ENCODE data around the gene ABI1. TPM values are rescaled to one million over a fixed set of nuclear protein-coding genes. Genes with fewer than 3 reads are reported as not detected.
"Not testable (repeated sequence)": the region's sequence is repeated elsewhere in the genome, so short reads cannot be mapped to it uniquely, and the experiment has no call there.

The ABI1 gene
- total RNA-seq: 10 to 100 TPM; 51.5 to 74.9 TPM

DNA sequence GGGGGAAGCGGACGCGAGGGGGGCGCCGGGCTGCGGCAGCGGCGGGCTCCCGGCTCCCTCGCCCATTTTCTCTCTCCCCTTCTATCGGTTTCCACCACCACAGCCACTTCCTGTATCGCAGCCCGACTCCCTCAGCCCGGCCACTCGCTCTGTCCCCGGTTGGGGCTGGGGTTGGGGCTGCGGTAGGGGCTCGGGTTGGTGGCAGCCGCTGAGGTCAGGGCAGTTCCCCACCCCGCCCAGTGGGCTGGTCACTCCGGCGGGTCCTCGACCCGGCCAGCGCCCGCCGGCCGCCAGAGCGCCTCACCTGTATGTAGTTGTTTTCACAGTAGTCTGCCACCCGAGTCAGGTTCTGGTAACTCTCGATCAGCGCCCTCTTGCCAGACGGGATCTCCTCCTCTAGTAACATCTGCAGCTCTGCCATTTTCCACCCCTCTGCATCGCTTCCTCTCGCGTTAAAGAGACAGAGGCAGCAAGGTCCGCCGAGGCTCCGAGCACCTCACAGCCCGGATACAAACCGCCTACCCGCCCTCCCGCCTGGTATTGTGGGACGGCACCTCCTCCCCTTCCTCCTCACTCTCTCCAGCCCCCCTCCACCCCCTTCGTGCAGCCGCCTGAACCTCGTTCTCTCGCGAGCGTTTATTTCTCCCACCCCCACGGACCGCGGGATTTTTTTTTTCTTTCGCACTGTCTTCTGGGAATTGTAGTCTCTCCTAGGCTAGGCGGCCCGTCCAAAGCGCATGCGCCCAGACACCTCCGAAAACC, at the start of gene ABI1:
ABI1 (minus strand) TSS at position 516 of the 762 bp plus-strand sequence; CDS start at position 421, 95 bp downstream.
- peak within 1 kb of the TSS; percentile 97 for H3K4me3 Mint-ChIP-seq
- peak within 1 kb of the TSS; percentile 98 for H3K27ac Mint-ChIP-seq
- ATAC-seq (replicated peaks): peak; percentile 89
- no peaks in the 10 kb centered on the region for H3K9me3 Mint-ChIP-seq
- H3K27me3 Mint-ChIP-seq: no peaks in the 10 kb centered on the region
- peaks cover 16% of the 10 kb centered on the region for H3K4me1 Mint-ChIP-seq
- H3K36me3 Mint-ChIP-seq (ENCODE audit: low read depth): peaks cover 32% of the 10 kb centered on the region

DNA sequence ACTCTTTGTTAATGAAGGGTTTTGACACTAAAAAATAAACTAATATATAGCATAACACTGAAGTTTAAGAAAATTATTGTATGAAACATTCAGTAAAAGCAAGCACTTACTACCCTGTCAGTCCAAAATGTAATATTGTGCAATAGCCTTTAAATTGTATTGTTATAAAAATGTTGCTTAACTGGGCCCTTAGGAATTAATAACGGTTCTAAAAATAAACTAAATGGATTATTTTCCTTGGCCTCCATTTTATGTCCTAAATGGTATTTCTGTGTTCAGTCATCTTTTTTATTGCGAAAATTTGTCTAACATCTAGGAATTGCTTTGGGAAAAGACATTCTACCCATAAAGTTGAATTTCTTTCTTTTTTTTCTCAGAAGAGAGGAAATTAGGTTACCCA, 49.0 kb upstream of the ABI1 start:
- Mint-ChIP-seq H3K27me3 (no peaks in the 10 kb centered on the region), H3K9me3 (no peaks in the 10 kb centered on the region), H3K27ac (no peak overlapping the region), H3K4me3 (no peak overlapping the region), H3K36me3 (ENCODE audit: low read depth) (no peaks in the 10 kb centered on the region), H3K4me1 (no peaks in the 10 kb centered on the region)
- no peak for ATAC-seq (replicated peaks)

DNA sequence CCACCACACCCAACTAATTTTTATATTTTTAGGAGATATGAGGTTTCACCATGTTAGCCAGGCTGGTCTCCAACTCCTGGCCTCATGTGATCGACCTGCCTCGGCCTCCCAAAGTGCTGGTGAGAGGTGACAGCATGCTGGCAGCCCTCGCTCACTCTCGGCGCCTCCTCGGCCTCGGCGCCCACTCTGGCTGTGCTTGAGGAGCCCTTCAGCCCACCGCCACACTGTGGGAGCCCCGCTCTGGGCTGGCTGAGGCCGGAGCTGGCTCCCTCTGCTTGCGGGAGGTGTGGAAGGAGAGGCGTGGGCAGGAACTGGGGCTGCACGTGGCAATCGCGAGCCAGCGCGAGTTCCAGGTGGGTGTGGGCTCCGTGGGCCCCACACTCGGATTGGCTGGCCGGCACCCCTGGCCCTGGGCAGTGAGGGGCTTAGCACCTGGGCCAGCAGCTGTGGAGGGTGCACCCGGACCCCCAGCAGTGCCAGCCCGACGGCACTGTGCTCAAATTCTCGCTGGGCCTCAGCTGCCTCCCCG, 44.6 kb upstream of the ABI1 start:
- H3K9me3 Mint-ChIP-seq; H3K27me3 Mint-ChIP-seq; H3K27ac Mint-ChIP-seq; ATAC-seq (replicated peaks); H3K4me3 Mint-ChIP-seq; H3K36me3 Mint-ChIP-seq (ENCODE audit: low read depth); H3K4me1 Mint-ChIP-seq: not testable (repeated sequence)

DNA sequence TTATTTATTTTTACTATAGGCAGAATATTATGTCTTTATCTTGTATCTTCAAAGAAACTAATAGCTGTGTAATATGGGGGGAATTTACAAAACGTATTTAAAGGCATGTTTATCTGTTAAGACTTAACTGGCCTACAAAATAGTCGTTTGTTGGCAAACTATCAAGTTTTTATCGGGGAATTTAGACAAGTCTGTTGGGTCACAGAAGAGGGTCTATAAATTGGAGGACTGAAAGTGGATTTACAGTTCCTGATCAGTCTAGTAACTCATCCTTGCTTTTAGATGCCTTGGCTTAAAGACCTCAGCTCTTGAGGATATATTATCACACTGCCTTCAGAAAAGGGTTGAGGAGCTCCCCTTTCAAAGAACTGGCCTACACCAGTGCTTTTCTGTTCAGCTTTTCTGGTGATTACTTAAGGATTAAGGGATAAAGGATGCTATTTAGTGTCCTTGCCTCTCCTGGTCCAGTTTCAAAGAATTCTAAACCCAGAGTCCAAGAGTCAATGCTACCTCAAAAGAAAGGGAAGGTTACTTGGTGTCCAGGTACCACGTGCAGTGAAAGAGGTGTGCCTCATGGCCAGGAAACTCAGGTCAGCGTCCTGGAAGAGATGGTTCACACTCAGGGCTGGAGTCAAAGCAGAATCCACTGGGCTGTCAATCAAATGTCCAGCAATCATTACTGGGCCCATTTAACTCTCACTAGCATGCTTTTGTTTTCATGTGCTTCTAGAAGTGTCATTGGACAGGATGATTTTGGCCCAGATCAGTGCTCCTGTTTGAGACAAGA, 42.9 kb upstream of the ABI1 start:
- Mint-ChIP-seq H3K4me3 (no peak overlapping the region), H3K9me3 (no peaks in the 10 kb centered on the region), H3K27ac (no peak overlapping the region), H3K4me1 (no peaks in the 10 kb centered on the region), H3K27me3 (peaks cover 3% of the 10 kb centered on the region), H3K36me3 (ENCODE audit: low read depth) (no peaks in the 10 kb centered on the region)
- ATAC-seq (replicated peaks): no peak

DNA sequence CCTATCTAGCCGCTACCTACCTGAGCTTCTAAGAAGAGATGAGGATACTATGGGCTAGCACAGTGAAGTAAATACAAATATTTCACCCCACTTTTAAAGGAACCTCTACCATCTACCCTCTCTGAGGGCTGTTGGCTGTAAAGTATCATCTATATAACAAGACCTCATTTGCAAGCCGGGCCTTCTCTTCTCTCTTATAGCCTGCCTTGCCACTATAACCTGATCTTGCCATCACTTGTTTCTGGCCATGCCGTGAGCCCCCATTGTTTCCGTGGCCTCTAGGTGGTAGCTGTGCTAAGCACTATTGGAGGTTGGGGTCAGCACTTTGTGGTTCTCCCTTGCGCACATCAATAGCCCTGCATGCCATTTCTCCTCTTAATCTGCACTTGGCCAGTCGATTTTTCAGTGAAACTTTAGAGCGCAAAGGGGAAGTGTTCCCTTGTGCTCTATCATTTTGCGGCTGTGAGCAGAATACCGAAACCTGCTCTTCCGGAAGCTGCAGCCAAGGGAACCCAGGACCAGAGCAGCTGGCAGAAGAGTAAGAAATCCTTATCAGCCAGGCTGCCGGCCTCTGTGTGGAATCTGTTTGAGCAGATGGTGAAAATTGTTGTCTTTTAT, 31.7 kb upstream of the ABI1 start:
- not testable (repeated sequence) for H3K4me1 Mint-ChIP-seq; ATAC-seq (replicated peaks); H3K4me3 Mint-ChIP-seq; H3K9me3 Mint-ChIP-seq; H3K27ac Mint-ChIP-seq; H3K36me3 Mint-ChIP-seq (ENCODE audit: low read depth)
- H3K27me3 Mint-ChIP-seq: peaks cover 10% of the 10 kb centered on the region

DNA sequence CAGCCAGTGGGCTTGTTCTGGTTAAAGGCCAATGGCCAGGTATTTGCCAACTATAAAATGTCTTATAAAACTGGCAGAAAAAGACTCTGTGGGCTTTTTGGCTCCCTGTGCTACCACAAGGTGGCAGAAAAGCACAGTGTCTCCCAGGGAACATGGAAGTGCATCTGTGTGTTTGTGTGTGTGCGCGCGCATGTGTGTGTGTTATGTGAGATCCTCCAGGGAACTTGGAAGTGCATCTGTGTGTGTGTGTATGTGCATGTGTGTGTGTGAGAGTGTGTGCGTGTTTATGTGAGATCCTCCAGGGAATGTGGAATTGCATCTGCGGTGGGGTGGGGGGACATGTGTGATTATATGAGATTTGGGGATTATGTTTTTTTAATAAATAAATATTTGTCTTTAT, 30.2 kb upstream of the ABI1 start:
- no peak overlapping the region for H3K27ac Mint-ChIP-seq
- ATAC-seq (replicated peaks): peak; percentile 48
- H3K4me1 Mint-ChIP-seq: no peaks in the 10 kb centered on the region
- no peaks in the 10 kb centered on the region for H3K9me3 Mint-ChIP-seq
- H3K4me3 Mint-ChIP-seq: no peak overlapping the region
- H3K36me3 Mint-ChIP-seq (ENCODE audit: low read depth): no peaks in the 10 kb centered on the region
- H3K27me3 Mint-ChIP-seq: peaks cover 5% of the 10 kb centered on the region

DNA sequence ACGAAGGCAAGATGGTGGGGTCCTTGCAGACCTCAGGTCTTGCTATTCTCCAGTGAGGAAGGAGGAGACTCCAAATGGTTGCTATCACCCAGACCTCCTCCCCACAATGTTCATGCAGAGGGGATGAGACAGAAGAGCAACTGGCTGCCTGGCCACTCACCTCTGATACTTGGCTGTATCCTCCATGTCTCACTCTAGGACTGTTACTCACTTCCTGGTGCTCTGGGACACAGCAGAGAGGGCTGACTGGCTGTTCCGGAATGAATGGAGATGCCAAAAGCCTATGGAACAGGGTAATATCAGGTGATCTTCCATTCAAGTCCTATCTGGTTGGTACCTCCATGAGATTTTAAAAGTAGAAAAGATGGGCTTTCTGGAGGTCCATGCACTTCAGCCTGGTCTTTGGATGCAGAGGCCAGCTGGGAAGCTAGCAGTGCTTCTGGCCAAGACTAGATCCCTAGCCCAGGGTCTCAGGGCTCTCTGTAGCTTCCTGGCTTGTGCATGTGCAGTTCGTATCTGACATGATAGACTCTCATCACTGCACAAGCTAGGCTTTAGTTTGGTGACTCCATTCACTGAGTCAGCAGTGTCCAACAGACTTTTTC, 27.0 kb upstream of the ABI1 start:
- no peaks in the 10 kb centered on the region for H3K4me1 Mint-ChIP-seq
- peaks cover 11% of the 10 kb centered on the region for H3K27me3 Mint-ChIP-seq
- ATAC-seq (replicated peaks): no peak
- no peaks in the 10 kb centered on the region for H3K9me3 Mint-ChIP-seq
- H3K4me3 Mint-ChIP-seq: no peak overlapping the region
- no peak overlapping the region for H3K27ac Mint-ChIP-seq
- H3K36me3 Mint-ChIP-seq (ENCODE audit: low read depth): no peaks in the 10 kb centered on the region

DNA sequence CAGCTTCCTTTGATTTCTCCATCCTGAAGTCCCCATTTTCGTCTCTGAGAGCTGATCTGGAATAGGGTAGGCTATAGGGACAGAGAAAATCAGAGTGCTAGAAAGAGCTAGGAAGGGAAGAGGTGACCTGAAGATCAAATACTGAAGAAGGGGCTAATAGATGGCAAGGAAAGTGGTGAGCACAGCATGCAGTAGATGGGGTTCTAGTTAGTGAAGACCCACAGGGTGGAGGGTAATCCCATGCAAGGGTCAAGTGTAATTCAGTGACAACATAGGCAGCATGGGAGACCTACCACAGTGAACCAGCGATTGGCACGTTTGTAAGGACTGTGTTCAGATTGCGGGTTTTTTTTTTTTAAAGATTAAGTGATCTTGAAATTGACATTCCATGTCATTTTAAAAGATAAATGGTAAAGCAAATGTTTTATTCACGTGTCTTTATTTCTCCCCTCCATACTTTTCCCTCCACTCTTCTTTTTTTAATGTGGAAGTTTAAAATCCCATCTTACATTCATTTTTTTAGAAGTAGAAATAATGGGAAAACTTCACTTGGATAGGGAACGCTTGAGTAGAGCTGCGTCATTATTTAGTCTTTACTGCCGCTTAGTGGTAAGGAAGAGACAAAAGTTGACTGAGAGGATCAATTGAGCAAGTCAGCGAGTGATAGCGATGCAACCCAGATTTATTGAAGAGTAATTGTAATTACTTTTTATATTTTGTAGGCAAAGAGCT, 21.0 kb upstream of the ABI1 start:
- Mint-ChIP-seq H3K4me1 (no peaks in the 10 kb centered on the region), H3K36me3 (ENCODE audit: low read depth) (no peaks in the 10 kb centered on the region), H3K27ac (no peak overlapping the region), H3K27me3 (peaks cover 24% of the 10 kb centered on the region), H3K4me3 (no peak overlapping the region), H3K9me3 (no peaks in the 10 kb centered on the region)
- ATAC-seq (replicated peaks): peak; percentile 82

DNA sequence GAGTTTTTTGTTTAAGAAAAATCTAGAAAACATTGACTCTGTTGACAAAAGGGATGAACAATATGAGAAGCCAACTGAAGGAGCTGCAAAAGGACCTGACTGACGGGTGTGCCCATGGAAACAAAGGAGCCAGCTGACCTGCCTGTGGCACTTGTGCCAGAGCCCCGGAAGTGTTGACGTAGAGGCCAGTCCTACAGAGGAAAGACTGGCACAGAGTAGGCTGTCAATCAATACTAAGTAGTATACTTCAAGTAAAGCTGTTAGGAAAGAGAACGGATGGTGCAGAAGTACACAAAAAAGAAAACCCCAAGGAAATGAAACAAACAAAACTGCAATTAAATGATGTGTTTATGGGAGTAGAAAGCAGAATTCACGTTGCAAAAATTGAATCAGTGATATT, 19.0 kb upstream of the ABI1 start:
- Mint-ChIP-seq H3K27ac (no peak overlapping the region), H3K27me3 (peaks cover 21% of the 10 kb centered on the region), H3K36me3 (ENCODE audit: low read depth) (no peaks in the 10 kb centered on the region), H3K4me3 (no peak overlapping the region), H3K9me3 (no peaks in the 10 kb centered on the region), H3K4me1 (no peaks in the 10 kb centered on the region)
- no peak for ATAC-seq (replicated peaks)

DNA sequence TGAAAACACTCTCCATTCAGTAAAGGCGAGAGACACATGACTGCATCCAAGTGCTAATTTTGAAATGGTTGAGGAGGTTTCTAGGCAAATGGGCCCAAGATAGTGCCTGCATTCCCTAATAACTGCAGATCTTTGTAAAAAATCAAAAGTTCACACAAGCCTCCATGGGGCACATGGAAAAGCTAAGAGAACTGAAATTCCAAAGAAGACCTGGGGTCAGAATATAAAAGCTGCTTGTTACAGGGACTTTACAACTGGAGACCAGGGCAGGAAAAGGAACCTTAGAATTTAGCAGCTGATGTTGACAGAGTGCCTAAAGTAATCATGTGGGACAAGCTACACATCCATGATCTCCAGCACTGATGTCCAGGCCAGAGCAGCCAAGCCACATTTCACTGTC, 10.0 kb upstream of the ABI1 start:
- ATAC-seq (replicated peaks): no peak
- Mint-ChIP-seq H3K4me3 (no peak overlapping the region), H3K9me3 (no peaks in the 10 kb centered on the region), H3K36me3 (ENCODE audit: low read depth) (no peaks in the 10 kb centered on the region), H3K27ac (no peak overlapping the region), H3K4me1 (peaks cover 8% of the 10 kb centered on the region), H3K27me3 (peaks cover 3% of the 10 kb centered on the region)

DNA sequence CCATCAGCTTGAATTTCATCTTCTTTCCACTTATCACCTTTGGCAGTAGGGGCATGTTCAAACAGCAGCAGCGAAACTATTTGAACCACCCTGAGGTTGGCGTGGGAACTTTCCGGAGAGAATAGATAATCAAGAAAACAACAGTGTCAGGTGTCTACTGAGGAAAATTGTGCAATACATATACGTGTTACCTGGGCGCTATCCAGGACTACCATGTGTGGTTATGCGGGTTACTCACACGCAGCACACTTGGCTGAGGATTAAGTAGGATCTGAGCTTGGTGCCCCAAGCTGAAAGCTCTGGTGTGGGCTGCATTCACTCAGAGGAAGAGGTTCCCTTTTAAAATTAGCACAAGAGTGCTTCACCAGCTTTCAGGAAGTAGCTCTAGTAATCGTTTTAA, 8.8 kb upstream of the ABI1 start:
- ATAC-seq (replicated peaks): peak; percentile 85
- Mint-ChIP-seq H3K9me3 (no peaks in the 10 kb centered on the region), H3K4me1 (peaks cover 8% of the 10 kb centered on the region), H3K36me3 (ENCODE audit: low read depth) (no peaks in the 10 kb centered on the region), H3K27ac (peak overlapping the region; percentile 89), H3K27me3 (peaks cover 3% of the 10 kb centered on the region), H3K4me3 (peak overlapping the region; percentile 66)

DNA sequence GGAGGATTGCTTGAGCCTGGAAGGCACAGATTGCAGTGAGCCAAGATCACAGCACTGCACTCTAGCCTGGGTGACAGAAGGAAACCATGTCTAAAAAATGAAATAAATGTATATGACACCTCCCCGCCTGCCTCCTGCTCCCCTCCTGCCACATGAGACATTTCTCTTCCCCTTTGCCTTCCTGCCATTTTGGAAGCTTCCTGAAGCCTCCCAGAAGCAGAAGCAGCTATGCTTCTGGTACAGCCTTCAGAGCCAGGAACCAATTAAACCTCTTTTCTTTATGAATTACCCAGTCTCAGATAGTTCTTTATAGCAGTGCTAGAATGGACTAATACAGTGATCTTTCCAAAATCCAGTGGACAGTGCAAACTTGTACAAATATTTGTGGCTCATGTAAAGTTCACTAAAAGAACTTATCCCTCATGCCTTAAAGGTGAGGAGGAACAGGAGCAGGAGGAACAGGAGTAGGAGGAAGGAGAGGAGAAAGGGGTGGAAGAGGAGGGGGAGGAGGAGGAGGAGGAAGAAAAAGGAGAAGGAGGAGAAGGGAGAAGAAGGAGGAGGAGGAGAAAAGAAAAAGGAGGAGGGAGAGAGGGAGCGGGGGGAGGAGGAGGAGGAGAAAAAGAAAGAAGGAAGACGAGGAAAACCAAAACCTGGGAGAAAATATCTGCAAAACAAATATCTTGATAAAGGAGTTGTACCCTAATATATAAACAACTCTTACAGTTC, 2.8 kb upstream of the ABI1 start:
- Mint-ChIP-seq H3K27me3 (no peaks in the 10 kb centered on the region), H3K4me1 (peaks cover 2% of the 10 kb centered on the region), H3K4me3 (no peak overlapping the region), H3K36me3 (ENCODE audit: low read depth) (peaks cover 19% of the 10 kb centered on the region), H3K27ac (no peak overlapping the region), H3K9me3 (no peaks in the 10 kb centered on the region)
- no peak for ATAC-seq (replicated peaks)

DNA sequence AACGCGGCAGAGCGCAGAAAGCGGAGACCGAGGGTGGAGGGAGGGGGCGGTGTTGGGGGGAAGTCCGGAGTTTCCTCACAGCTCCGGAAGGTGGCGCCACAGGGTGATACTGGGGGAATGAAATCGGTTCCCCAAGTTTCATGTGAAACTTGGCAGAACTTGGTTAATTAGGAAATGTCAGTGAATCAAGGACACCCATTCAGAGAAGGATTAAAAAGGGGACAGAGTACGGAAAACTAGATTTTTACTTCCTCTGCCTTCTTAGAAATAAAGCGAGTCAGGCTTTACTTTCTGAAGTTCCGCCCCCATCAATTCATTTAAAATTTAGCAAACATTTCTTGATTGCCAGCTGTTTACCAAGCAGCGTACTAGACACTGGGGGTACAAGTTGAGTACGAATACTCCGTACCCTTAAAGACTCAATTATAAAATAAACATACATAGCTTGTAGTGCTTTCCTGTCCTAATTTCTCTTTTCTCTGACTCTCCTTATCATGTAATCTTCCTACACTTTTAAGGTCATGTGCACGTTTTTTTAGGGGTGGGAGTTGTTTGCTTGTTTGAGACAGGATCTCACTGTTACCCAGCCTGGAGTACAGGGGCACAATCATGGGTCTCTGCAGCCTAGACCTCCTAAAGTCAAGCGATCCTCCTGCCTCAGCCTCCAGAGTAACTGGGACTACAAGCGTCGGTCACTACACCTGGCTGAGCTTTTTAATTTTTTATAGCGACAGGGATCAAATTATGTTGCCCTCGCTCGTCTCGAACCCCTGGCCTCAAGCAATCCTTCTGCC, 644 bp upstream of the ABI1 start:
- Mint-ChIP-seq H3K4me1 (peaks cover 16% of the 10 kb centered on the region), H3K9me3 (no peaks in the 10 kb centered on the region), H3K27ac (peak overlapping the region; percentile 98), H3K4me3 (peak overlapping the region; percentile 97), H3K27me3 (no peaks in the 10 kb centered on the region), H3K36me3 (ENCODE audit: low read depth) (peaks cover 32% of the 10 kb centered on the region)
- no peak for ATAC-seq (replicated peaks)

Measured in activated T-helper 17 cell treated with anti-CD3 and anti-CD28 coated beads, Interleukin-2, amount 50 U/mL, for 72 hours (primary cell).